HG03025 (cell line): Measurements from ENCODE around the gene TEX14.
"Not testable (repeated sequence)": the region's sequence is repeated elsewhere in the genome, so short reads cannot be mapped to it uniquely, and the experiment has no call there.

Experiments used
- ATAC-seq: cut with Tn5 transposase; IDR thresholded peaks from one replicate; pipeline ENCODE4 v1.9.1; 2021; ENCODE audit warnings: mild to moderate bottlenecking, moderate library complexity; ENCODE audit not compliant: unreplicated experiment, low FRiP score

The TEX14 gene

GRCh38 chr17:58568044-58568799 lies 123.6 kb downstream of the TEX14 start:
- ATAC-seq: no peak

GRCh38 chr17:58565389-58566311 lies 126.2 kb downstream of the TEX14 start:
- ATAC-seq: no peak

DNA sequence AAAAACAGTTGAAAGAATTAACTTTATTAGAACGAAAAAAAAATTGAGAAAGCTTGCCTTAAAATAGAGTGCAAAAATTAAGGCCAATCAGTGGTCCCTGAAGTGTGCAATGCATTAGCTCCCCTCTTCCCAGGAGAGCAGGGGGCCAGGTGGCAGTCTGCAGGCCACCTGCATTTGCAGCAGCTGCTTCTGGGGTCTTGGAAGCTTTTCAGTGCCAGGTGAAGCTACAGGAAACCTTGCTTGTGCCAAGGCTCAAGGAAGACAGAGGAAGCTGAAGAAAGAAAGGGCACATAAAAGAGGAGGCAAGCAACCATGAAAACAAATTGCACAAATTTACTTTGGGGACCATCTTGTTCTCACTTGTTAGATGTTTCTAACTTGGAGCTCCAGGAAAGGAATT lies 126.9 kb downstream of the TEX14 start:
- no peak for ATAC-seq

- no peak for ATAC-seq
Observed at GRCh38 chr17:58564243-58564642, 127.6 kb downstream of the TEX14 start.

DNA sequence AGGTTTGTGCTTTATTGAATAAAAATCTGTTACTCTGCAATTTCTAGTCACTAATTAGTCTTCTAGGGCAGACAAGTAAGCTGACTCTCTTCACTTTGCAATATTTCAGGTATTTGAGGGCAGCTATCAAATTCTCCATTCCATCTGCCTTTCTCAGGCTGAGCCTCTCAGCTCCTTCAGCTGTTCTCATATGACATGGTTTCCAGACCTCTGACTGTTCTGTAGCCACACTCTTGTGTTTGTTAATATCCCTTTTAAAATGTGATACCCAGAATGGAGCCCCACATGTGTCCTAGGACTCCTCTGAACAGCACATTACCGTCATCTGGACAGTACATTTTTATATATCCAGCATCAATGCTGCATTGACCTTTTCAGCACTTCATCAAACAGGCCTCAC lies 131.3 kb downstream of the TEX14 start:
- no peak for ATAC-seq

DNA sequence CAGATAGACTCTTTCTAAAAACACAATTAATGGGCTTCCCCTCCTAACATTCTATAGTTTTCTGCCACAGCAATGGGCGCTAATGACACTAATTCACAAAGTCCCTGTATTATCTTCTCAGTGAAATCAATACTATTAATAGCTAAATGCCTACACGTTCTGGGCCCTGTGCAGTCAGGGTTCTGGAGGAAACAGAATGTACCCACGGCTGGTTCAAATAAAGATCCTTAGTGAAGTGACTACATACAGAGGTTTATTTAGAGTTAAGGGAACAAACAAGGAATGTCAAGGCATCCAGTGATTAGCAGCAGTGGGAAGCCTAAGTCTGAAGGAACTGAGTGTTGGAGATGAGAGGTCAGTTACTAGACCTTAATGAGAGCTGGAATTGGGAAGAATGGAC lies 133.9 kb downstream of the TEX14 start:
- ATAC-seq: no peak

GRCh38 chr17:58556833-58557250 lies 135.0 kb downstream of the TEX14 start:
- ATAC-seq: no peak

DNA sequence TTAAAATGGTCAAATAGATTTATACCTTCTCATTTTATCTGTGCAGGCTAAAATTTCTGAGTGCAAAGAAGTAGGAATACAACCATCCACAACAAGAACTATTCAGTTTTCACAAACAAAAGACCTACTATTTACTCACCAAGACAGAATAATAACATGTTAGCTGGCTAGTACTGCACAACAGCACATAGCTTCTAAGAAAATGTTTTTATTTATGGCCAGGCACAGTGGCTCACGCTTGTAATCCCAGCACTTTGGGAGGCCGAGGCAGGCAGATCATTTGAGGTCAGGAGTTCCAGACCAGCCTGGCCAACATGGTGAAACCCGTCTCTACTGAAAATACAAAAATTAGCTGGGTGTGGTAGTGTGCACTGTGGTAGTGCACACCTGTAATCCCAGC lies 136.7 kb downstream of the TEX14 start:
- ATAC-seq: not testable (repeated sequence)

- ATAC-seq: no peak
Observed at GRCh38 chr17:58541249-58541648, 150.6 kb downstream of the TEX14 start.

DNA sequence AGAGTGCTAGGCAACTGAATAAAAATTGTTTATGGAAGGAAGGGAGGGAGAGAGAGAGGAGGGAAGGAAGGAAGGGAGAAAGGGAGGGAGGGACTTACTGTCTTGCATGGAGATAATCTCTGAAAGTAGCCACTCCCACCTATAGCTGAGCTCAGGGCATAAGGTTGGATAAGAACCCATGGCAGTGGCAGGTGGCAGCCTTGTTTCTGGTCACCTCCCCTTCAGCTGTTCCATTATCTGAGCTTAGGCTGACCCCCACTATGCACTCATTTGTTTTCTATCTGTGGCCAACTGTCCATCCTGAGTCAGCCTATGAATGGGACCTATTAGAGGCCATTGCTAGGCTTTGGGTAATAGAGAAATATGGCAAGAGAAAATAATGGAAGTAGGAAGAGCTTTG lies 152.1 kb downstream of the TEX14 start:
- ATAC-seq: no peak

DNA sequence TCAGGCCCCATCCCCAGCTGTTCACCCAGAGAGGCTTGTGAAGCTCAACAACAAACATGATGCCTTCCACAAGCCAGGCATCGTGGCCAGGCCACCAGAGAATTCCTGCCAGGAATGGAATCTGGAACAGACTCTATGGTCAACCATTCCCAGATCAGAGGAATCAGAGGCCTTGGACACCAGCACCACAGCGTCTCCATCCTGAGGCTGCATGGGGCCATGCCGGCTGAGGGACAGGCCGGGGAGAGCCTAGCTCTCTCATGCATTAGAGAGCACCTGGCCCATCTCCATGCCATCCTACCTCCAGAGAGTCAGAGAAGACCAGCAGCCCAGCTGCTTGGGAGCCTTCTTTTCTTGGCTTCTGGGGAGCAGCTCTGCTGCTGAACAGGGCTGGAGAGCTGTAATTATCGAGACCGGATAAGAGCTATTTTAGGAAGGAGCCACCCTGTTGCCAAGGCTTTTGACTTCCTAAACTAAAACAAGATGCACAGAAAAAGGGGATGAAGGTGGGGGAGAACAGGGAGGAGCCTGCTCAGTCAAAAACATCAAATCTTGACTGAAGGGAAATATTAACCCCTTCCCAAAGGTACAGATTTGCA lies 152.9 kb downstream of the TEX14 start:
- no peak for ATAC-seq

- ATAC-seq: no peak
Observed at GRCh38 chr17:58537266-58537665, 154.6 kb downstream of the TEX14 start.

DNA sequence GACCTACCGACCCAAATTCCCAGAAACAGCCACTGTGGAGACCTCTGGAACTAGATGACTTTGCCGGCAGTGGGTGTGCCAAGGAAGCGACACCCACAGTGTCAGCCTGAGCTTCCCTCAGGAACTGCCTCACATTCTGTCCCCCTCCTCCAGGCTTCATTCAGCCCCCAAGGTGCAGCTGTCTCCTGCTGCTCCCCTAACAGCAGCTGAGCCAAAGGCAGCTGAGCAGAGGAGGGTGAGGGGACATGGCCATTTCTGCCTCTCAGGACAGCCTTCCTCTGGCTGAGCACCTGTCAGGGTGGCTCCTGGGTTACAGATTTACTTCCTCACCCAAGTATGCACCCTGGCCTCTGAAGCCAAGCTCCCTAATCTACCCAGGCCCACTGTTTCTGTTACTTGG lies 155.3 kb downstream of the TEX14 start:
- ATAC-seq: no peak

- ATAC-seq: no peak
Observed at GRCh38 chr17:58535431-58535830, 156.4 kb downstream of the TEX14 start.

DNA sequence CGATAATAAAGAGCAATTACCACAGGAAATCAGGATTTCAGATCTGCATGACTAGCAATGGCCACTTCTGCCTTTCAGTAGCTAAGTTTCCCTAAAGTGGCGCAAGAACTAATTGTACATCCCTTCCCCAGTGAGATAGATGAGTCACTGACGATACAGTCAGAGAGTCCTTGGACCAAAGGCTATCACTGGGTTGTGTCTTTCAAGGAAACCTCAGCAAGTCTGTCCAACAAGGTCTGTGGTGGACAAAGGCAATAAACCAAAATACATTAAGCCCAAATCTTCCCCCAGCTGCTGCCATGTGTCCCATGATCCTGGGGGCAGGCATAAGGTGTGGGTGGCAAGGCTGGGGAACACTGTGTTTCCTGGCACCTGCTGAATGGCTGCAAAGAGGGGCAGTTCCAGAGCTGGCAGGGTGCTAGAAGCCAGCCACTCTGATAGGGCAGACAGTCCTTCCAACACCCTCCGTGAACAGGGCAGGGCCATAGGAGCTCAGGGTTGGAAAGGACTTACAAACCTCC lies 156.9 kb downstream of the TEX14 start:
- no peak for ATAC-seq

- no peak for ATAC-seq
Observed at GRCh38 chr17:58534331-58534730, 157.5 kb downstream of the TEX14 start.

DNA sequence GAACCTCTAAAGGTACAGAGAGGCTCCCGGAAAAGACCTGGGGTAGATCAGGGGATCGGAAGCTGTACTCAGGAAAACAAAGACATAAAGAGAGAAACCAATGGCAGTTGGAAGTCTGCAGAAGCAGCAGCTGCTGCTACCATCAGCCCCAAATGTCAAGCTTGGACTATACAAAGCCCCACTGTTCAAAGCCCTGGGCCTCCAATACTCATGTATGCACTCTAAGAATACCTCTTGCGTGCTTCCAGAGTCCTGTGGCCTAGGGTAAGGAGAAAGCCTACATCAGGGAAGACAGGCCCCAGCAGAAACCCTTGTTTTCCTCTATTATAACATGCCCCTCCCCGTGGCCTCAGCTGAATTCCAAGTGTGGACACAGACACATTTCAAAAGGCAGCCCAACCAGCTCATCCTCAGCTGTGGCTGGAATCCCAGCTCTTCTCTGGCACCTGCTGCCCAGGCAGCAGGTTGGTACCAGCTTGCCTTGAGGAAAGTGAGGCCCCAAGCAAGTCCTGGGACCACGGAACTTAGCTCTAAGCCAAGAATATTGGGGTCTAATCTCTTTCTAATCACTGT lies 158.1 kb downstream of the TEX14 start:
- no peak for ATAC-seq

GRCh38 chr17:58532555-58532951 lies 159.3 kb downstream of the TEX14 start:
- ATAC-seq: no peak

- ATAC-seq: no peak
Observed at GRCh38 chr17:58531661-58532554, 159.9 kb downstream of the TEX14 start.

GRCh38 chr17:58531122-58531521 lies 160.7 kb downstream of the TEX14 start:
- no peak for ATAC-seq
